Activated CD8-positive, alpha-beta T cell treated with anti-CD3 and anti-CD28 coated beads for 36 hours (primary cell): ENCODE results near the gene FOXP1. TPM values are rescaled to one million over a fixed set of nuclear protein-coding genes. Genes with fewer than 3 reads are reported as not detected.
A peak's percentile ranks its signal among the peaks of the same experiment; 100 is the strongest.

Experiments
- ATAC-seq: fragments of 200-7000 bp; cut with Tn5 transposase; one replicate; pipeline ENCODE4 v1.10.0; 2021; ENCODE audit warnings: mild to moderate bottlenecking, moderate library complexity
- CTCF ChIA-PET: fragments of 350-600 bp; sonication (Branson Sonifier 250); formaldehyde crosslinking; loops from one replicate; lab custom pipeline; 2021; ENCODE audit warnings: antibody characterized with exemption; lab: Charles Lee
- POLR2A ChIA-PET: fragments of 350-600 bp; sonication (Branson Sonifier 250); formaldehyde crosslinking; loops from one replicate; lab custom pipeline; 2021; ENCODE audit warnings: antibody characterized with exemption; lab: Charles Lee
- DNase-seq: peaks from one replicate; pipeline ENCODE4 v3.0.0-alpha.2; 2020
- H3K27ac Mint-ChIP-seq: one replicate; pipeline ENCODE4 v1.8.0; 2021; ENCODE audit warnings: mild to moderate bottlenecking, mixed read lengths
- H3K27me3 Mint-ChIP-seq: one replicate; pipeline ENCODE4 v1.8.0; 2021; ENCODE audit warnings: mixed read lengths
- H3K36me3 Mint-ChIP-seq: one replicate; pipeline ENCODE4 v1.8.0; 2021; ENCODE audit warnings: low read depth, mixed read lengths
- H3K4me1 Mint-ChIP-seq: one replicate; pipeline ENCODE4 v1.8.0; 2021; ENCODE audit warnings: low read depth, mixed read lengths
- H3K4me3 Mint-ChIP-seq: one replicate; pipeline ENCODE4 v1.8.0; 2021; ENCODE audit warnings: mild to moderate bottlenecking, moderate library complexity, mixed read lengths
- H3K9me3 Mint-ChIP-seq: one replicate; pipeline ENCODE4 v1.8.0; 2021; ENCODE audit warnings: mixed read lengths
- intact Hi-C: fragments of 100-400 bp; cut with micrococcal nuclease; formaldehyde crosslinking; loops from one replicate; pipeline ENCODE4 v1.10.0; 2022
- total RNA-seq, 2 experiments: library from RNA; stranded (reverse); gene quantifications; one replicate each; pipeline ENCODE4 v1.2.3, GENCODE V29; 2021
- TF ChIP-seq, protein P1 (sequence below): fragments of 200-600 bp; IDR thresholded peaks from one replicate; pipeline ENCODE4 v1.8.0; 2022; ENCODE audit warnings: antibody characterized with exemption, mild to moderate bottlenecking

Gene FOXP1
- total RNA-seq, 2 experiments from 2014 or later: 145 to 153 TPM

DNA sequence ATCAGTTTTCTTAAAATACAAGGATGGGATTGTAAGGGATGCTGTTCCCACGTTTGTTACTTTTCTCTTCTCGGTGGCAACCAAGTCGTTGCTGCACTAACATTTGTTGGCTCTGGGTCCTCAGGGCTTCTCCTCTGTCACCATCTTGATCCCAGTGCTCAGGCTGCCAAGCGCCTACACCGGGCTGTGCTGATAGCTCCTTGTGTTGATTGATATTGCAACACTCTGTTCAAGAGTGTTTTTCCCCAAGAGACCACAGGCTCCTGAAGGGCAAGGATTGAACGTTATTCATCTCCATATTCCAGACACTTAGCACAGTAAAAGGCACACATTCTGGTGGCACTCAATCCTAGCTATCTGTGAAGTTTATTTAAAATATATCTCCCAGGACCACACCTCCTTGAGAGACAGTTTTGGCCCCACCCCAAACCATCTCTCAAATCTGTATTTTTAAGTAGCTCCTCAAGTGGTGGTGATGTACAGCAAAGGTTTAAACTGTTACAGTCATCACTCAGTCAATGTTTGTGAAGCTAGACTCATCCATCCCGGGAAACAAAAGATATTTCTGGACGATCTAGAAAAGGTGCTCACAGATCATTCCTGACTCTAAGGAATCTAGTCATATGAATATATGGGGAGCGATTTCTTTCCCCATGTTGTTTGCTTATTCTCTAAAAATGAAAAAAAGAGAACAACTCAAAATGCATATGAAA, 38.5 kb upstream of the FOXP1 start:
- intact Hi-C loops: no loop called here
- H3K9me3 Mint-ChIP-seq: no peaks in the 10 kb centered on the region
- TF ChIP-seq, protein P1, sequence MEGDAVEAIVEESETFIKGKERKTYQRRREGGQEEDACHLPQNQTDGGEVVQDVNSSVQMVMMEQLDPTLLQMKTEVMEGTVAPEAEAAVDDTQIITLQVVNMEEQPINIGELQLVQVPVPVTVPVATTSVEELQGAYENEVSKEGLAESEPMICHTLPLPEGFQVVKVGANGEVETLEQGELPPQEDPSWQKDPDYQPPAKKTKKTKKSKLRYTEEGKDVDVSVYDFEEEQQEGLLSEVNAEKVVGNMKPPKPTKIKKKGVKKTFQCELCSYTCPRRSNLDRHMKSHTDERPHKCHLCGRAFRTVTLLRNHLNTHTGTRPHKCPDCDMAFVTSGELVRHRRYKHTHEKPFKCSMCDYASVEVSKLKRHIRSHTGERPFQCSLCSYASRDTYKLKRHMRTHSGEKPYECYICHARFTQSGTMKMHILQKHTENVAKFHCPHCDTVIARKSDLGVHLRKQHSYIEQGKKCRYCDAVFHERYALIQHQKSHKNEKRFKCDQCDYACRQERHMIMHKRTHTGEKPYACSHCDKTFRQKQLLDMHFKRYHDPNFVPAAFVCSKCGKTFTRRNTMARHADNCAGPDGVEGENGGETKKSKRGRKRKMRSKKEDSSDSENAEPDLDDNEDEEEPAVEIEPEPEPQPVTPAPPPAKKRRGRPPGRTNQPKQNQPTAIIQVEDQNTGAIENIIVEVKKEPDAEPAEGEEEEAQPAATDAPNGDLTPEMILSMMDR: no peak
- ChIA-PET CTCF (interaction anchor here (1.2 kb wide), 1 partner anchor 36 kb away, joined by 3 read pairs; no protein-coding TSS in a partner anchor), POLR2A (interaction anchor here (1.3 kb wide), 1 partner anchor 32 kb away, joined by 3 read pairs; no protein-coding TSS in a partner anchor)
- no peaks in the 10 kb centered on the region for H3K4me1 Mint-ChIP-seq
- no peak overlapping the region for H3K27ac Mint-ChIP-seq
- H3K4me3 Mint-ChIP-seq: no peak overlapping the region
- ATAC-seq: no peak
- no peaks in the 10 kb centered on the region for H3K27me3 Mint-ChIP-seq
- H3K36me3 Mint-ChIP-seq: no peaks in the 10 kb centered on the region
- no peak for DNase-seq

DNA sequence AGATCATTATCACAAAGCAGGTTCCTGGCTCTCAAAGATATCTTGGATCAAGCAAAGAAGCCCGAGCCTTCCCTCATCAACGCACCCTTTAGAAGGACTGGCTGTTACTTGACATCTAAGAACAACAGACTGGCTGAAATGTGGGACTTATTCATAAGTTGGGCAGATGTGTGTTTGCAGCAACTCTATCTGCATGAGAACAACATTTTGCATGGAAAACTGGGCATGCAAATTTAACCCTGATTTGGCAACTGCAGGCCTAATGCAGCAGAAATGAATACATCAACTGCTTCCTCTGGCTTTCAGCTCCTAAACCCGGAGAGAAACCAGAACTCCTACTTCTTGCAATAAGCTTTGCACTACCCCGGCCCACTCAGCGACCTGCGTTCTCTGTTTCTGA, 35.0 kb upstream of the FOXP1 start:
- ChIA-PET POLR2A (no interaction called here), CTCF (interaction anchor here (1.4 kb wide), 1 partner anchor 63 kb away, joined by 3 read pairs; no protein-coding TSS in a partner anchor)
- H3K36me3 Mint-ChIP-seq: peaks cover 2% of the 10 kb centered on the region
- DNase-seq (no peak), ATAC-seq (no peak)
- TF ChIP-seq, protein P1: no peak
- peaks cover 9% of the 10 kb centered on the region for H3K4me1 Mint-ChIP-seq
- intact Hi-C loops: no loop called here
- no peak overlapping the region for H3K27ac Mint-ChIP-seq
- no peak overlapping the region for H3K4me3 Mint-ChIP-seq
- no peaks in the 10 kb centered on the region for H3K9me3 Mint-ChIP-seq
- H3K27me3 Mint-ChIP-seq: no peaks in the 10 kb centered on the region

DNA sequence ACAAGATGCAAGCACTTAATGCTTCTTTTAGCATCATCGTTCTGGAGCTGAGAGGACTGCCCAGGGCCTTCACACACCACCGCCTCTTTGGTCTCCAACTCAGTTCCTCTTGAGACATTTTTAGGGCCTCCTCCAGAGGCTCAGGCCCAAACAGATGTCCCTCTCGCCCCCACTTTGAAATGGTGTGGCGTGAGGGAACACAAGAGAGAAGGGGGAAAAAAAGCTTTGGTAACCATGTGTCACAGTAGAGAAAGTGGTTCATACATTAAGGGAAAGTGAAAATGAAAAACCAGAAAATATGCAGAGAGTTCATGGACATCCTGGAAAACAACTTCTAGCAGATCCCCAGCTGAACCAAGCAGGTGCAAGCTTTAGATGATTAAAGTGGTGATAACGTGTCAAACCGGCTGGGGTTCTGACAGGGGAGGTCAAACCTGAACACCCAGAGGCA, 33.1 kb upstream of the FOXP1 start:
- Mint-ChIP-seq H3K9me3 (peaks cover 4% of the 10 kb centered on the region), H3K27ac (peak overlapping the region; percentile 47), H3K27me3 (no peaks in the 10 kb centered on the region), H3K36me3 (peaks cover 4% of the 10 kb centered on the region), H3K4me3 (no peak overlapping the region), H3K4me1 (peaks cover 9% of the 10 kb centered on the region)
- CTCF ChIA-PET: no interaction called here
- POLR2A ChIA-PET: interaction anchor here (1.8 kb wide), 1 partner anchor 15 kb away, joined by 4 read pairs; no protein-coding TSS in a partner anchor
- ATAC-seq (peak; percentile 66), DNase-seq (peak; percentile 18)
- intact Hi-C loops: no loop called here
- TF ChIP-seq, protein P1: no peak

DNA sequence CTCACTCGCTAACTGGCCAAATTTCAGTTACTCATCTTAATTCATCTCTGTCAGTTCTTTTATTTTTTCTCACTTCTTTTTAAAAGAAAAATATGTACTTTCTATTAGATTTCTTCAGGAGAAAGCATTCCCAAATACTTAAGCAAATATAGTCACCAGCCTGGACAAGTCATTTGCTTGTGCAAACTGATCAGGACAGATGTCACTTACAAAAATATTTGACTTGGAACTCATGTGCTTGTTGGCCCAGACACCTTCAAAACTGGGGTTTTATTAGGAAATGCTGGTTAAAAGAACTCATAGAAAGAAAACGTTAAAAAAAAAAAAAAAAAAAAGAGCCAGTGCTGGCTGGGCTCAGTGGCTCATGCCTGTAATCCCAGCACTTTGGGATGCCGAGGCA, 31.3 kb upstream of the FOXP1 start:
- POLR2A ChIA-PET: interaction anchor here (1.8 kb wide), 1 partner anchor 13 kb away, joined by 4 read pairs; no protein-coding TSS in a partner anchor
- H3K4me1 Mint-ChIP-seq: peaks cover 9% of the 10 kb centered on the region
- H3K36me3 Mint-ChIP-seq: peaks cover 7% of the 10 kb centered on the region
- no peak overlapping the region for H3K4me3 Mint-ChIP-seq
- H3K27ac Mint-ChIP-seq: no peak overlapping the region
- no peaks in the 10 kb centered on the region for H3K27me3 Mint-ChIP-seq
- TF ChIP-seq, protein P1: no peak
- H3K9me3 Mint-ChIP-seq: peaks cover 4% of the 10 kb centered on the region
- no peak for DNase-seq
- intact Hi-C loops: no loop called here
- ATAC-seq: no peak
- CTCF ChIA-PET: no interaction called here

DNA sequence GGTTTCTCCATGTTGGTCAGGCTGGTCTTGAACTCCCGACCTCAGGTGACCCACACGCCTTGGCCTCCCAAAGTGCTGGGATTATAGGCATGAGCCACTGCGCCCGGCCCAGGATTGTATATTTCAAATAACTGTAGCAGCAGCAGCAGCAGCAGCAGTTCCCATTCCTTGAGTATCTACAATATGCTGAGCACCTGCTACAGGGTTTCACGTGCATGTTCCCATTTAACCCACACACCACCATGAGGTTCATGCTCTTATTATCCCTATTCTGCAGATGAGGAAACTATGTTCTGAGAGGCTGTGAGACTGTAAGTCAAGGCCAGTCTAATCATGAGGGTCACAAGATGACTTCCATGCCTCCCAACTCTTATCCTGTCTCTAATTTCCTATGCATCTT, 30.9 kb upstream of the FOXP1 start:
- Mint-ChIP-seq H3K4me1 (peaks cover 9% of the 10 kb centered on the region), H3K27me3 (no peaks in the 10 kb centered on the region), H3K9me3 (peaks cover 4% of the 10 kb centered on the region), H3K27ac (no peak overlapping the region), H3K36me3 (peaks cover 7% of the 10 kb centered on the region), H3K4me3 (no peak overlapping the region)
- ATAC-seq (no peak), DNase-seq (no peak)
- TF ChIP-seq, protein P1: no peak
- CTCF ChIA-PET: no interaction called here
- POLR2A ChIA-PET: no interaction called here
- intact Hi-C loops: no loop called here
